Medulla oblongata (tissue), 1 donor: ENCODE results near the gene TEX30.
"Not testable (repeated sequence)": the region's sequence is repeated elsewhere in the genome, so short reads cannot be mapped to it uniquely, and the experiment has no call there.

Source experiments
- DNase-seq: peaks from one replicate; pipeline ENCODE4 v3.0.0-alpha.2; 2015; ENCODE audit errors: extremely low spot score

The TEX30 gene

GRCh38 chr13:102773441-102774213 lies at the start of gene TEX30:
TSS of gene TEX30 (minus strand) at chr13:102773786. CDS start at chr13:102770026, 3,760 bp downstream.
- peak; percentile 84 for DNase-seq

- no peak for DNase-seq
Observed at GRCh38 chr13:102817907-102818306, 44.3 kb upstream of the TEX30 start.

- DNase-seq, result no peak
Observed at GRCh38 chr13:102817241-102817640, 43.7 kb upstream of the TEX30 start.

DNA sequence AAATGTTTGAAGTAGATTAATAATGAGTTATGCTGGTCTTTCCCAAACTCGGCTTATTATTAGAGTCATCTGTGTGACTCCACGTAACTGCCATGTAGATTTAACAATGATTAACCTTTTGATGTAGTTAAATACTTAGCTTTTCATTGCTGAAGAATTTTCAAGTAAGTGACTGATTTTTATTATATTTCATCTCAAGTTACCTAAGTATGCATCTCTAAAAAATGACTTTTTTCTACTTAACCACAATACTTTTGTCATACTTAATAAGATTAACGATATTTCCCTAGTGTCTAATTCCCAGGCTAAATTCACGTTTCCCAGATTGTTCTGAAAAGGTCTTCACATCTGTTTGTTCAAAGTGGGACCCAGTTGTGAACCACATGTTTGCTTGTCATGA lies 43.1 kb upstream of the TEX30 start:
- no peak for DNase-seq

DNA sequence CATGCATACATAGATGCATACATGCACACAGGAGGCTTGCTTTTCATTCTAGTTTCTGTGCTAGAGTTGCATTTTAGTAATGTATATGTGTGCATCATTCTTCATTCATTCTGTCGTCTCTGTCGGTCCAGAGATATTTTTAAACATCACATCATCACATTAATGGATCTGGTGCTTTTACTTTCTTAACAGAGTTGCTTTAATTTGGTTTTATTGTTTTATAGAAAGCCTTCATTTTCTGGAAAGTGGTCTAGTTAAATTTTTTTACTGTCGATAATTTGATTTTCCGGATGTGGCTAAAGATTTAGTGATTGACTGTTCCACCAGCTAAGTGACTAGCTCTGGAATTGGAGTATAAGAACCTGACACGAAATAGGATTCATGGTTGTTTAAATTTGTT lies 42.2 kb upstream of the TEX30 start:
- no peak for DNase-seq

DNA sequence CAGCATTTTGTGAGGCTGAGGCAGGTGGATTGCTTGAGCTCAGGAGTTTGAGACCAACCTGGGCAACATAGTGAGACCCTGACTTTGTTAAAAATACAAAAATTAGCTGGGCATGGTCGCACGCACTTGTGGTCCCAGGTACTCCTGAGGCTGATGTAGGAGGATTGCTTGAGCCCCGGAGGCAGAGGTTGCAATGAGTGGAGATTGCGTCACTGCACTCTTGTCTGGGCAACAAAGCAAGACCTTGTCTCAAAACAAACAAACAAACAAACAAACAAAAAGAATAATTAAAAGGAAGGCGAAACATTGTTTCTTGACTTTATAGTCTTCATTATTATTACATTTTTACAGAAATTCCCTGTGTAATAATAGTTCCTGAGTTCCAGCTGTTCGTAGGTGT lies 41.2 kb upstream of the TEX30 start:
- no peak for DNase-seq

- no peak for DNase-seq
Observed at GRCh38 chr13:102814025-102814607, 40.5 kb upstream of the TEX30 start.

- no peak for DNase-seq
Observed at GRCh38 chr13:102812611-102813287, 39.2 kb upstream of the TEX30 start.

DNA sequence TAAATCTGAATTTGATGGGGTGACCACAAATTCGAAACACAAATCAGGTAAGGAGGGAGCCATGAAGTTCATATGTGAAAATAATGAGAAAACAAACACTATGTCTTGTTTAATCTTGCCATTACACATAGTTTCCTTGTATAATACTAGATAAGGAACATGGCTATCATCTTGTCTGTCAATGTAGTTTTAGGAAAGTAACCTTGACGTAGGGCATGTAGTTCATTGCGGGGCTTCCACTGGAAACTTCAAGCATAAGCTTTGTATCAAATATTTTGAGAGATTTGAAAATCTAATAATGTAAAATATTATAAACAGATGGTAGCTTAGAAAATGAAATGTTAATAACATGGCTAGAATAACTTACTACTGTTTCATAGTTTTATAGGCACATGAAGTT lies 34.1 kb upstream of the TEX30 start:
- no peak for DNase-seq

GRCh38 chr13:102805680-102806079 lies 32.1 kb upstream of the TEX30 start:
- DNase-seq, result no peak

DNA sequence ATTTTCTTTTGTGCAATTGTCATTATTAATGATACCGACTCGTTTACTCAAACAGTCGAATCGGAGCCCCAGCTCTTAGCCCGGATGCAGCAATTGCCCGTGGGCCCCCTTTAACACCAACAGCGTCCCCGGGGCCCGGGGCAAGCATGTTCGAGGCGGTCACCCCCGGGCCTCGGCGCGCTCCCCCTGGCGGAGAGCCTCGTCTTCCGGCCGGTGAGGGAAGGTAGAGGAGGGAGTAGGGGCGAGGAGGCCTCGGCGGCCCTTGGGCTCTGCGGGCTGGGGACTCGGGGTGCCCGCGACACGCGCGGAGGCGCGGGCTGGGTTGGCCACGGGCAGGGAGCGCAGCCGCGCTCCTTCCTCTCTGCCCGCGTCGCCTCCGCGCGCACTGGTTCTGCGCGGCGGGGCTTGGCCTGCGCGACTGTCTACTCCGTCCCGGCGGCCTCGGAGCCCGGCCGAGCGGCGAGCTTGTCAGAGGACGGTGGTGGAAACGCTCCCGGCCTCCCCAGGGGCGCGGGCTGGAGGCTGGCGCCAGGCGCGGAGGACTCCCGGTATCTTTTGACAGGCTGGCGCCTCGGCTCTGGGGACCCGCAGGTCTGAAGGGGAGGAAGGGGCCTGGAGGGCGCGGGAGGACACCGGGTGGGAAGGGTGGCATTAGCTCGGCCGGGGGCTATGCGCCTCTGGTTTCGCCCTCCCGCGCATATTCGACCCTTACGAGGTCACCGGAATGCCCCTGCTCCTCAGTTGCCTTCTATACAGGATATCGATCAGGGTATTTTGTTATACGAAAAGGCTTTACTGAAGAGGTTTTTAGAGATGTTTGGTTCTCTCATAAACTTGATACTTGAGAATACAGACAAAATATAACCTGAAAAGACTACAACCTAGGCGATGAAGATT lies 26.8 kb upstream of the TEX30 start:
- peak; percentile 82 for DNase-seq

GRCh38 chr13:102799426-102800144 lies 26.0 kb upstream of the TEX30 start:
- peak; percentile 34 for DNase-seq

DNA sequence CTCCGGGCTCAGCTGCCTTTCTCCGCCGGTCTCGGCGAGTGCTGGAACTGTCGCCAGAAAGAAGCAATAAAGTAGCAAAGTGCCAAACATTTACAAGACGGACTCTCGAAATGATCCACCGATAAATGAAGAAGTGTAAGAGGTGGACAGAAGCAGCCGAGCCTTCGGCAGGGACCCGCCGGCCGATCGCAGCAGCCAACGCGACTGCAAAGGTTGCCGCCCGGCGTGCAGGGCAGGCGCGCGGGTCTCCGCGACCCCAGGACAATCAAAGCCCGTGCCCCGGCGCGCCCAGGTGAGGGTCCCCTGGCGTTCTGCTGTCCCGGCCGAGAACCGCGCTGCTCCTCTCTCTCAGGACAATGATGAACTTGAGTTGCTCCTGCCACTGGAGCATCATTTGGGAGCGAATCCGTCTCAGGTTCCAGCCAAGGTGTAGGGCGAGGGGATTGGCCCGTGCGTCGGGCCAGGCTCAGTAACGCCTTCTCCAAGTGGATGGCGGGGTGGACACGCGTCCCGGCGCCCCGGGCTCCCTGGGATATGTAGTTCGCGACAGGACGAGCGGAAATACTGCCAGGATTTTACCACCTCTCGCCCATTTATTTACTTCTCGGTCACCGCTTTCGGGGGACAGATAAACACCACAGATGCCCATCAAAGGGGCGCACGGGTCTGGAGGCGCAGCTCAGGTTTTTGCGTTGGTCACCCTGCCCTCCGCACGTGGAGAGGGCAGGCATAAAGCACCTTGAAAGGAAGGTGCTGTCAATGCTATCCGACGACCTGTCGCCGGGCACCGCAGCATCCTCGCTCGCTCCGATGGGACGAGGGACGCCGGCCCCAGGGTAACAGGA lies 25.2 kb upstream of the TEX30 start, which contains the start of the genes BIVM and POGLUT2:
Gene BIVM (plus strand): TSS at position 539 of the 845 bp plus-strand sequence. CDS start 8,149 bp downstream, outside the sequence.
Gene POGLUT2 (minus strand): TSS at position 396 of the 845 bp plus-strand sequence. CDS start 306 bp downstream, at position 90.
- peak; percentile 92 for DNase-seq

GRCh38 chr13:102793611-102794355 lies 20.2 kb upstream of the TEX30 start:
- DNase-seq, result no peak

DNA sequence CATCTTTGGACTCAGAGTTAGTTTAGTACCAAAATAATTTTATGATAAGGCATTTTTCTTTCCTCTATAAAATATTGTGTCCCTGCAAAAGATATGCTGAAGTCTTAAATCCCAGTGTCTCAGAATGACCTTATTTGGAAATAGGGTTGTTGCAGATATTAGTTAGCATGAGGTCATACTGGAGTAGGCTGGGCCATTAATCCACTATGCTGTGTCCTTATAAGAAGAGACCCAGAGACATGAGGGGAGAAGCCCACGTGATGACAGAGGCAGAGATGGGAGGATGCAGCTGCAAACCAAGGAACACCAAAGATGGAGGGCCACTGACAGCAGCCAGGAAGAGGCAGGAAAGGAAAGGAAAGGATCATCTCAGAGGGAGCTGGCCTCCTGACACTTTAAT lies 18.8 kb upstream of the TEX30 start:
- no peak for DNase-seq

DNA sequence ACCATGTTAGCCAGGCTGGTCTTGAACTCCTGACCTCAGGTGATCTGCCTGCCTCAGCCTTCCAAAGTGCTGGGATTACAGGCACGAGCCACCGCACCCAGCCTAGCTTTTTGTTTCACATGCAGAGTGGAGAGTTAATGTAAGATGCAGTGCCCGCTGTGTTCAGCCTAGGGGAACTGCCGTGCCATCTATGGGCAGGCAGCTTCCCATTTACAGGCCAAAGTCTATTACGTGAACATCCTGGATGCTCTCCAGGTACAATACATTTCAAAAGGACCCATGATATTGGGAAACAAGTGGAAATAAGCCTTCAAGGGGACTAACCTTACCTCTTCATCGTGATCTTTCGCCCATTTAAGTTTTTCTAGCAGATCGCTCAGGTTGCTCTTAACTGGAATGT lies 15.1 kb upstream of the TEX30 start:
- no peak for DNase-seq

GRCh38 chr13:102784483-102784882 lies 10.9 kb upstream of the TEX30 start:
- DNase-seq, result no peak

DNA sequence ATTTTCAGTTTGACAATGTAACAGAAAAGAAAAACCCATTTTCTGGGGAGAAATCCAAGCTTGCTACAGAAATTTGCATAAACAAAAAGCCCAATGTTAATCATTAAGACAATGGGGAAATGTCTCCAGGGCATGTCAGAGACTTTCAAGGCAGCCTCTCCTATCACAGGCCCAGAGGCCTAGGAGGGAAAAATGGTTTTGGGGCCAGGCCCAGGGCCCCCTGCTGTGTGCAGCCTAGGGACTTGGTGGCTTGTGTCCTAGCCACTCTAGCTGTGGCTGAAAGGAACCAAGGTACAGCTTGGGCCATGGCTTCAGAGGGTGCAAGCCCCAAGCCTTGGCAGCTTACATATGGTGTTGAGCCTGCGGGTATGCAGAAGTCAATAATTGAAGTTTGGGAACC lies 8.0 kb upstream of the TEX30 start:
- no peak for DNase-seq

- DNase-seq, result not testable (repeated sequence)
Observed at GRCh38 chr13:102780656-102781055, 7.1 kb upstream of the TEX30 start.
